Measurements from ENCODE around the gene RIGI. TPM values are rescaled to one million over a fixed set of nuclear protein-coding genes. Genes with fewer than 3 reads are reported as not detected.

Gene RIGI
- total and polyA plus RNA-seq, 2 of the 4 experiments (the other 2 are of a cell fraction): 4.8 to 13.6 TPM

- TF ChIP-seq USF2 (IDR thresholded peaks at IDR 0.05; ENCODE audit: low read depth, low read length) (no peak), RAD21 (IDR thresholded peaks at IDR 0.05; ENCODE audit: low read length) (no peak), RCOR1 (IDR thresholded peaks at IDR 0.05; ENCODE audit: insufficient replicate concordance, low read length) (no peak), NFE2L2 (IDR thresholded peaks at IDR 0.05; ENCODE audit: low read depth, low read length) (no peak)
- TF ChIP-seq, protein P1, sequence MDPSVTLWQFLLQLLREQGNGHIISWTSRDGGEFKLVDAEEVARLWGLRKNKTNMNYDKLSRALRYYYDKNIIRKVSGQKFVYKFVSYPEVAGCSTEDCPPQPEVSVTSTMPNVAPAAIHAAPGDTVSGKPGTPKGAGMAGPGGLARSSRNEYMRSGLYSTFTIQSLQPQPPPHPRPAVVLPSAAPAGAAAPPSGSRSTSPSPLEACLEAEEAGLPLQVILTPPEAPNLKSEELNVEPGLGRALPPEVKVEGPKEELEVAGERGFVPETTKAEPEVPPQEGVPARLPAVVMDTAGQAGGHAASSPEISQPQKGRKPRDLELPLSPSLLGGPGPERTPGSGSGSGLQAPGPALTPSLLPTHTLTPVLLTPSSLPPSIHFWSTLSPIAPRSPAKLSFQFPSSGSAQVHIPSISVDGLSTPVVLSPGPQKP (IDR thresholded peaks at IDR 0.05; ENCODE audit: borderline replicate concordance, low read depth, low read length): no peak
Measured at GRCh38 chr9:32570262-32570661, 44.3 kb upstream of the RIGI start (continued).
